ENCODE results near the gene NUBPL. TPM values are rescaled to one million over a fixed set of nuclear protein-coding genes. Genes with fewer than 3 reads are reported as not detected.
A peak's percentile ranks its signal among the peaks of the same experiment; 100 is the strongest.

Gene NUBPL
- total and polyA plus RNA-seq, 7 donors, result 5.3 to 15.5 (median 9.2) TPM

GRCh38 chr14:31876741-31877140, 315.5 kb downstream of the NUBPL start:
- Histone ChIP-seq H3K27ac (peak overlapping the region in 1 of 4 donors; percentile 15), H3K4me3 (no peak overlapping the region), H3K9me3 (no peaks in the 10 kb centered on the region), H3K27me3 (no peaks in the 10 kb centered on the region), H3K4me1 (peaks cover 0 to 17% (median 13%) of the 10 kb centered on the region in 4 donors), H3K36me3 (no peaks in the 10 kb centered on the region)
- no peak for TF ChIP-seq POLR2AphosphoS5 (IDR thresholded peaks at IDR 0.05)
- no peak for TF ChIP-seq POLR2A (IDR thresholded peaks at IDR 0.05)
- TF ChIP-seq, protein P1, sequence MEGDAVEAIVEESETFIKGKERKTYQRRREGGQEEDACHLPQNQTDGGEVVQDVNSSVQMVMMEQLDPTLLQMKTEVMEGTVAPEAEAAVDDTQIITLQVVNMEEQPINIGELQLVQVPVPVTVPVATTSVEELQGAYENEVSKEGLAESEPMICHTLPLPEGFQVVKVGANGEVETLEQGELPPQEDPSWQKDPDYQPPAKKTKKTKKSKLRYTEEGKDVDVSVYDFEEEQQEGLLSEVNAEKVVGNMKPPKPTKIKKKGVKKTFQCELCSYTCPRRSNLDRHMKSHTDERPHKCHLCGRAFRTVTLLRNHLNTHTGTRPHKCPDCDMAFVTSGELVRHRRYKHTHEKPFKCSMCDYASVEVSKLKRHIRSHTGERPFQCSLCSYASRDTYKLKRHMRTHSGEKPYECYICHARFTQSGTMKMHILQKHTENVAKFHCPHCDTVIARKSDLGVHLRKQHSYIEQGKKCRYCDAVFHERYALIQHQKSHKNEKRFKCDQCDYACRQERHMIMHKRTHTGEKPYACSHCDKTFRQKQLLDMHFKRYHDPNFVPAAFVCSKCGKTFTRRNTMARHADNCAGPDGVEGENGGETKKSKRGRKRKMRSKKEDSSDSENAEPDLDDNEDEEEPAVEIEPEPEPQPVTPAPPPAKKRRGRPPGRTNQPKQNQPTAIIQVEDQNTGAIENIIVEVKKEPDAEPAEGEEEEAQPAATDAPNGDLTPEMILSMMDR (IDR thresholded peaks at IDR 0.05), result no peak
- no peak for TF ChIP-seq EP300 (IDR thresholded peaks at IDR 0.05)
- intact Hi-C loops (cut with DNase I), result no loop called here
- DNase-seq, result no peak
- WGBS, 2 donors, result 86 to 94% methylated on average over 7 of the region's 7 CpGs

DNA sequence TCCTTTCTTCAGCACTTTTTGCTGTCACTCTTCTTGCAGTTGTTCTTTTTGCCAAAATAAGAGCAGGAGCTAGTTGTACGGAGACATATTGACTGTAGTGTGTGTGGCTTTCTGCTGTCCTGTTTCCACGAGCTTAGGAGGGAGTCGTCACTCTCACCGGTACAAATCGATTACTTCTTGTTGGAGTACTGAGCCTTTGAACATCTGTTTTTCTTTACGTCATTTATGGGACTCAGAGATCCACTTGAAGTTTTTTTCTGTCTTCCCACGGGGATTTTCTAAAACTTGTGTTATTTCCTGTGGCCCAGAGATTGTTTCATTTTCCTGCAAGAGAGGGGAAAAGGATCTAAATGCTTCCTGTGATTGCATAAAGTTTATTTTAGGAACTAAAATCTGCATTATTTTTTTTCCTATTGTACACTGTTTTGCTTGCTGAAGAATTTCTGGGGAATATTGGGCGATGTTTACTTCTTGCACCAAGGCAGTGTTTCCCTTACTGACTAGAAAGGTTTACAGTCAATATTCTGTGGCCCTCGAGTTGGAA, 316.1 kb downstream of the NUBPL start:
- Histone ChIP-seq H3K27me3 (no peaks in the 10 kb centered on the region), H3K4me1 (peaks cover 0 to 23% (median 14%) of the 10 kb centered on the region in 4 donors), H3K36me3 (no peaks in the 10 kb centered on the region), H3K4me3 (no peak overlapping the region), H3K9me3 (no peaks in the 10 kb centered on the region), H3K27ac (peak overlapping the region in 2 of 4 donors; percentile 9 to 15)
- intact Hi-C loops (cut with DNase I), result no loop called here
- WGBS, 2 donors, result 43 to 71% methylated on average over 9 of the region's 9 CpGs
- no peak for TF ChIP-seq POLR2A (IDR thresholded peaks at IDR 0.05)
- TF ChIP-seq, protein P1 (IDR thresholded peaks at IDR 0.05), result no peak
- TF ChIP-seq EP300 (IDR thresholded peaks at IDR 0.05), result no peak
- TF ChIP-seq POLR2AphosphoS5 (IDR thresholded peaks at IDR 0.05), result no peak
- DNase-seq, result no peak

DNA sequence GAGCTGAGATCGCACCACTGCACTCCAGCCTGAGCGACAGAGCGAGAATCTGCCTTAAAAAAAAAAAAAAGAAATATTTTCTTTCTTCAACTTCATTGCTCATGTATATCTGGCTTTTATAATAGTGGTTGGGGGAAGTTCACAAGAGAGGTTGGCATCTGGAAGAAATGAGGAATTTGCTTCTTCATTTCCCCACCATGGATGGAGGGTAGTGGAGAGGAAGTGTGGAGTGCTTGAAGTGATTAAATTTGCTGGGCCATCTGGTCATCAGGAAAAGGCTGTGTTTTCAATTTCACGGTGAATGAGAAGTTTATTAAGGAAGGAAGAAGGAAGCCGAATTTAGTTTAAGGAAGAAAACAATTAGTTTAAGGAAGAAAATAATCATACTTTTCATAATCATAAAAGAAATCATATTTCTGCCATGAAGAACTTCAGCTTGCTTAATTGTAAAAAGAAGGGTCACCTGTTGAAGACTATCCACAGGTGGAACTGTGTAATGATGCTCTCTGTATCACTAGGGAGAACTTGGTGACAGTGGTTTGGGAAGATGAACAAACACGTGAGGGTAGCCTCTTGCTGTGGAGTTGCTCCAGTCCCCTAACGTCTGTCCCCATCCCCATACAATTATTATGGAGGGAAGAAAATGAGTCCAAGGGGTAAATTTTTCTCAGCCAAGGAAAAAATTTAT, 318.6 kb downstream of the NUBPL start:
- Histone ChIP-seq H3K4me1 (peaks cover 0 to 38% (median 19%) of the 10 kb centered on the region in 4 donors), H3K27me3 (no peaks in the 10 kb centered on the region), H3K27ac (no peak overlapping the region), H3K4me3 (no peak overlapping the region), H3K9me3 (no peaks in the 10 kb centered on the region), H3K36me3 (no peaks in the 10 kb centered on the region)
- no peak for TF ChIP-seq POLR2AphosphoS5 (IDR thresholded peaks at IDR 0.05)
- no peak for TF ChIP-seq POLR2A (IDR thresholded peaks at IDR 0.05)
- TF ChIP-seq, protein P1 (IDR thresholded peaks at IDR 0.05), result no peak
- 77 to 86% methylated on average over 7 of the region's 7 CpGs for WGBS, 2 donors
- intact Hi-C loops (cut with DNase I), result no loop called here
- DNase-seq, result no peak

DNA sequence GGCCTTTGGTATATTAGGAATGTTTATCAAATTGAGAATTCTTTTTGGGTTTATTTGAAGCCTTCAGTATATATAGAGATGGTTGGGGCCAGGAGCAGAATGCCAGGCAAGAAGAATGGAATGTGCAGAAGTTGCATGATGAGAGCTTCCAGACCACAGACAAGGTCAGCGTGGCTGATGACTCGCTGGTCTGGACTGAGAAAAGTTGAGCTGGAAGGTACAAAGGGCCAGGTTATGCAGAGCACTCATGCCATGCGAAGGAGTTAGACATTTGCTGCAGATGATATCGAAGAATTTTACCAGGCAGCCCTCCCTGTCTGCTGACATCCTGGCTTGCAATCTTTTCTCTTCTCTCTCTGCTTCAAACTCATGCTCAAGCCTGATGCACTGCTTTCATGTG, 319.7 kb downstream of the NUBPL start:
- intact Hi-C loops (cut with DNase I), result no loop called here
- H3K4me1 ChIP-seq, result peaks cover 0 to 38% (median 19%) of the 10 kb centered on the region in 4 donors
- H3K27me3 ChIP-seq, result no peaks in the 10 kb centered on the region
- TF ChIP-seq, protein P1 (IDR thresholded peaks at IDR 0.05), result no peak
- no peak for TF ChIP-seq EP300 (IDR thresholded peaks at IDR 0.05)
- no peaks in the 10 kb centered on the region for H3K9me3 ChIP-seq
- H3K4me3 ChIP-seq, result no peak overlapping the region
- 80 to 81% methylated on average over 4 of the region's 4 CpGs for WGBS, 2 donors
- no peaks in the 10 kb centered on the region for H3K36me3 ChIP-seq
- no peak for DNase-seq
- H3K27ac ChIP-seq, result no peak overlapping the region

All from sigmoid colon (tissue), 7 donors.